Upper lobe of right lung (tissue), 1 donor: ENCODE results near the gene LPP. TPM values are rescaled to one million over a fixed set of nuclear protein-coding genes. Genes with fewer than 3 reads are reported as not detected.

Experiments
- ATAC-seq: fragments of 200-7000 bp; cut with Tn5 transposase; one replicate; pipeline ENCODE4 v1.9.1; 2020; ENCODE audit warnings: mild to moderate bottlenecking, moderate library complexity
- DNase-seq: peaks from one replicate; pipeline ENCODE4 v3.0.0-alpha.2; 2020
- H3K27ac ChIP-seq: fragments of 200-600 bp; one replicate; pipeline ENCODE4 v1.8.0; 2022
- H3K27me3 ChIP-seq: fragments of 200-600 bp; one replicate; pipeline ENCODE4 v1.8.0; 2022; ENCODE audit warnings: mild to moderate bottlenecking
- H3K36me3 ChIP-seq: fragments of 200-600 bp; one replicate; pipeline ENCODE4 v1.8.0; 2022
- H3K4me1 ChIP-seq: fragments of 200-600 bp; one replicate; pipeline ENCODE4 v1.8.0; 2022
- H3K4me3 ChIP-seq: fragments of 200-600 bp; one replicate; pipeline ENCODE4 v1.8.0; 2022; ENCODE audit warnings: mild to moderate bottlenecking
- H3K9me3 ChIP-seq: fragments of 200-600 bp; one replicate; pipeline ENCODE4 v1.8.0; 2022
- intact Hi-C: fragments of 100-400 bp; cut with DNase I; formaldehyde crosslinking; loops from one replicate; pipeline ENCODE4 v1.11.0; 2022
- total RNA-seq: library from RNA; stranded (reverse); fragmentation: NEBNext Ultra II Directional; extraction: Animal tissue kit (Norgen Biotek cat#: 25700); gene quantifications from one replicate; pipeline ENCODE4 v1.2.1, GENCODE V29; 2021
- TF ChIP-seq, protein P1 (sequence below): fragments of 200-600 bp; IDR thresholded peaks from one replicate; pipeline ENCODE4 v1.8.0; 2022; ENCODE audit warnings: antibody characterized with exemption
- donor health status: DM: no; HTN: yes; CAD: no; lungs with severe emphysema.

Gene LPP
- total RNA-seq, 1 donor from 2014 or later = 191 TPM

DNA sequence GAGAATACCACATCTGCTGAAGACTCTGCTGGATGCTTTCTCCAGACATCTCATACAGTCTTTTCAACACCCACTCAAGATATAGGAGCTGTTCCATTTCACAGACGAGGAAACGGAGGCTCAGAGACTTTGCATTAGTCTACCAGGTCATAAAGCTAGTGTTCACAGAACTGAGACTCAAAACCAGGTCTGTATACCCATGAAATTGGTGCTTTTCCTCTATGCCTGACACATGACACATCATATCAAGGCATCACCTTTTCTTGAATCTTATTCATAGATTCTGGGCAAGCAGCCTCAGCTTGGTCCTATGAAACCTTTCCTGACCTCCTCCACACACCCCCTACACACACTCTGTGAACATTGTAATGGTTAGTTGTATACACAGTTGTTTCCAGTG lies 101.2 kb downstream of the LPP start:
- Histone ChIP-seq H3K27ac (no peak overlapping the region), H3K27me3 (no peaks in the 10 kb centered on the region), H3K9me3 (no peaks in the 10 kb centered on the region), H3K36me3 (no peaks in the 10 kb centered on the region), H3K4me1 (peaks cover 14% of the 10 kb centered on the region), H3K4me3 (no peak overlapping the region)
- DNase-seq (no peak), ATAC-seq (no peak)
- TF ChIP-seq, protein P1, sequence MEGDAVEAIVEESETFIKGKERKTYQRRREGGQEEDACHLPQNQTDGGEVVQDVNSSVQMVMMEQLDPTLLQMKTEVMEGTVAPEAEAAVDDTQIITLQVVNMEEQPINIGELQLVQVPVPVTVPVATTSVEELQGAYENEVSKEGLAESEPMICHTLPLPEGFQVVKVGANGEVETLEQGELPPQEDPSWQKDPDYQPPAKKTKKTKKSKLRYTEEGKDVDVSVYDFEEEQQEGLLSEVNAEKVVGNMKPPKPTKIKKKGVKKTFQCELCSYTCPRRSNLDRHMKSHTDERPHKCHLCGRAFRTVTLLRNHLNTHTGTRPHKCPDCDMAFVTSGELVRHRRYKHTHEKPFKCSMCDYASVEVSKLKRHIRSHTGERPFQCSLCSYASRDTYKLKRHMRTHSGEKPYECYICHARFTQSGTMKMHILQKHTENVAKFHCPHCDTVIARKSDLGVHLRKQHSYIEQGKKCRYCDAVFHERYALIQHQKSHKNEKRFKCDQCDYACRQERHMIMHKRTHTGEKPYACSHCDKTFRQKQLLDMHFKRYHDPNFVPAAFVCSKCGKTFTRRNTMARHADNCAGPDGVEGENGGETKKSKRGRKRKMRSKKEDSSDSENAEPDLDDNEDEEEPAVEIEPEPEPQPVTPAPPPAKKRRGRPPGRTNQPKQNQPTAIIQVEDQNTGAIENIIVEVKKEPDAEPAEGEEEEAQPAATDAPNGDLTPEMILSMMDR = no peak
- intact Hi-C loops = no loop called here

DNA sequence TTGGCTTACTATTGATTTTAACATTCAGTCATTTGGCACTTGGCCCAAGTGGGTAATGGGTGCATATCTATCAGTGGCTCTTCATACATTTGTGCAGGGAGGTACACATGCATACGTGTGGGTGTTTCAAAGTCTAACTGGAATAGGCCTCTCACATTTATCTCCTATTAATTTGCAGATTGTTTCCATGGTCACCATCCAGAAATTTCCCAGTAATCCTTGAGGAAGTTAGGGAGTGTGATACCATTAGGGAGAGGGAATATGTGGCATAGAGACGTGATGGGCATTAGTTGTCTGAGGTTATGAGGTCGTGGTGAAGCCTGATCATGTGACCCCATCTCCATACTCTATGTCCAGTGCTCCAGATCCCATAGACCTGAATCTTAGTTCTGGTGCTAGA lies 102.8 kb downstream of the LPP start:
- DNase-seq (no peak), ATAC-seq (no peak)
- H3K4me1 ChIP-seq = peaks cover 15% of the 10 kb centered on the region
- no peak overlapping the region for H3K4me3 ChIP-seq
- intact Hi-C loops = no loop called here
- TF ChIP-seq, protein P1 = no peak
- H3K36me3 ChIP-seq = no peaks in the 10 kb centered on the region
- no peaks in the 10 kb centered on the region for H3K27me3 ChIP-seq
- H3K9me3 ChIP-seq = no peaks in the 10 kb centered on the region
- no peak overlapping the region for H3K27ac ChIP-seq

DNA sequence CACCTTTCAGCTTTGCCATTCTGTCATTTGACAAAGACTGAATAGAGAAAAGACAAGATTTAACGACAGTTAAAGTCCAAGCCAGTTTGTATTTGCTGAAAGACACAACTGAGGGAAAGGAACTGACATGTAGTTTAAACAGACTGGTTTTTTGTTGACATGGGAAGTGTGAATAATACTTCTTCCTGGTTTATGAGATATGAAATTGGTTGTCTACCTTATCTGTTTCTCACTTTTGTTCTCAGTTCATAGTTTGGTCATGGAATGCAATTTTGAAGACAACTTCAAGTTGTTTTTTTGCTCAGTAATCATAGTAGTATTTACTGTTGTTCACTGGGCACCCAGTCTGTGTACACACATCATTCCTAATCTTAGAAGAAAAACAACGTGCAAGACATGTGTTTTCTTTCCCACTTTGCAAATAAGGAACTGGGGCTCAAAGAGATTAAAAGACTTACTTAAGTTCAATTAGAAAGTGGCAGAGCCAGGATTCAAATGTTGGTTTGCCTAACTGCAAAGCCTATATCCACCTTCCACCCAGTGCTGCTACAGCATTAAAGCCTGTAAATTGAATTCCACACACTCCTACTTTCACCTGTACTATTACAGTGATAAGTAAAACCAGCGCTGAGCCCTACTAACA lies 103.5 kb downstream of the LPP start:
- Histone ChIP-seq H3K36me3 (no peaks in the 10 kb centered on the region), H3K9me3 (no peaks in the 10 kb centered on the region), H3K4me1 (peaks cover 22% of the 10 kb centered on the region), H3K4me3 (no peak overlapping the region), H3K27me3 (no peaks in the 10 kb centered on the region), H3K27ac (no peak overlapping the region)
- TF ChIP-seq, protein P1 = no peak
- intact Hi-C loops = no loop called here
- ATAC-seq = no peak
- DNase-seq = no peak

DNA sequence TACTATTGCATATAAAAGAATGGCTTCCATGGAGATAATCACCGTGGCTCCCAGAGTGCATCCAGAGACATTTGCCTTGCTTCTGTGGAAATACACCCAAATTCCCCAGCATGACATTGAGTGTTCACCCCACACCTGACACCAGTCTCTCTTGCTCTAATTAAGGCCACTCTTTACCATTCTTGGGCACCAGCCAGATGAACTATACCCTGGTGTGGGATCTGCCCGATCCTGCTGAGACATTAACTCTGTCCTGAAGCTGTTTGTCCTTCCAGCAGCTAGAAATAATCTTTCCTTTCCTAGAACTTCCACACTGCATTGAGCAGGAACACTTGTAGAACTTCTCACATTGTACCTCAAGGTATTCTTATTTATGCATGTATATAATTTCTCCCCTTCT lies 105.2 kb downstream of the LPP start:
- TF ChIP-seq, protein P1 = no peak

DNA sequence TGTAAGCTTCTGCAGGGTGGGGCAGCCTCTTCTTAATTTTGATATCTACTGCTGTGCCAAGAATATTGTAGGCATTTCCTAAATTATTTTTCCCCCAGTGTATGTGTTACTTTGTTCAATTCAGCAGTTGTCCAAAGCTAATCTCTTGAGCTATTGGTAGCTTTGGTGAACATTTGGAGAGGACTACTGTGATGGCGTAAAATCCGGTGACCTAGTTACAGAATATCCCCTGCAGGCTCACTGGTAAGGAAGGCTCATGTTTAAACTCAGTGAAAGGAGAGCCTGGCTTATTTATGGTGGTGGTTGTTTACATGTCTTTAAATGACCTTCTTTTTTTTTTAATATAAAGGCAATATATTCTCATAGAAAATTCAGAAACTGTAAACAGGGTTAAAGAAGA lies 105.6 kb downstream of the LPP start:
- TF ChIP-seq, protein P1 = no peak
- DNase-seq (no peak), ATAC-seq (no peak)
- no peaks in the 10 kb centered on the region for H3K36me3 ChIP-seq
- H3K4me1 ChIP-seq = peaks cover 37% of the 10 kb centered on the region
- H3K27ac ChIP-seq = no peak overlapping the region
- H3K27me3 ChIP-seq = no peaks in the 10 kb centered on the region
- no peak overlapping the region for H3K4me3 ChIP-seq
- H3K9me3 ChIP-seq = no peaks in the 10 kb centered on the region
- intact Hi-C loops = no loop called here

More for the DNA sequence above, 105.2 kb downstream of the LPP start:
- no peak for ATAC-seq
- DNase-seq = no peak
- H3K36me3 ChIP-seq = no peaks in the 10 kb centered on the region
- H3K4me3 ChIP-seq = no peak overlapping the region
- H3K9me3 ChIP-seq = no peaks in the 10 kb centered on the region
- H3K4me1 ChIP-seq = peaks cover 33% of the 10 kb centered on the region
- H3K27me3 ChIP-seq = no peaks in the 10 kb centered on the region
- intact Hi-C loops = no loop called here
- no peak overlapping the region for H3K27ac ChIP-seq

DNA sequence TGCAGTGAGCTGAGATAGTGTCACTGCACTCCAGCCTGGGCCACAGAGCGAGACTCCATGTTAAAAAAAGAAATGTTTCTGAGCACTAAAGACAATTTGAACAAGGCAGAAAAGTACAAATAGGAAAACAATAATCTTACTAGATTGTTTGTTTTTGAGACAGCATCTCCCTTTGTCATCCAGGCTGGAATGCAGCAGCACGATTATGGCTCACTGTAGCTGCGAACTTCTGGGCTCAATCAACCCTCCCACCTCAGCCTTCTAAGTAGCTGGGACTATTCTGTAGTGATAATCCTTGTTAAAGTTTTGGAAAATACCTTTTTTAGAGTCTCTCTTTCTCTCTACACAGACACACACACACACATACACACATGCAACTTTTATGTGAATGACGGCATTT lies 107.1 kb downstream of the LPP start:
- ATAC-seq (no peak), DNase-seq (no peak)
- TF ChIP-seq, protein P1 = no peak
- Histone ChIP-seq H3K27ac (no peak overlapping the region), H3K4me1 (peaks cover 50% of the 10 kb centered on the region), H3K27me3 (no peaks in the 10 kb centered on the region), H3K36me3 (no peaks in the 10 kb centered on the region), H3K9me3 (no peaks in the 10 kb centered on the region), H3K4me3 (no peak overlapping the region)
- intact Hi-C loops = no loop called here
